Measurements from ENCODE around the gene SAMD11. TPM values are rescaled to one million over a fixed set of nuclear protein-coding genes. Genes with fewer than 3 reads are reported as not detected.

SAMD11 gene
- total RNA-seq, 1 experiment from 2014 or later, result not detected

DNA sequence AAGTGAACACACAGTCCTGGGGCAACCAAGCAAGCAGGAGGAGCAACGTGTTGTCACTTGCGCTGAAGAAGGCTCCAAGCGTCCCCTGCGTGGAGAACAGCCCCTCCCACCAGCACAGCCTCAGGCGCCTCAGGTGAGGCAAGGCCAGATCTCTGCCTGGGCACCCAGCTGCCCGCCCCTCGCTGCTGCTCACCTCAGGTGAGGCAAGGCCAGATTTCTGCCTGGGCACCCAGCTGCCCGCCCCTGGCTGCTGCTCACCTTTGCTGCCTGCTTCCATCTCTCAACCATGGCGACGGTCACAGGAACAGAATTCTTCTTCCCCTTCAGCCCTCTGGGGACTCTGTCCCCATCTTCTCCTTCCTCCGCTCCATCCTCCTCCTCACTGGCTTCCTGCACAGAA lies 32.9 kb downstream of the SAMD11 start:
- no peak overlapping the region for H3K4me3 ChIP-seq (ENCODE audit: low read length)
- H3K4me2 ChIP-seq (ENCODE audit: low read depth, low read length, poor library complexity, severe bottlenecking), result no peak overlapping the region
- H3K27me3 ChIP-seq (ENCODE audit: low read length), result no peaks in the 10 kb centered on the region
- H3K9me3 ChIP-seq (ENCODE audit: low read length), result no peaks in the 10 kb centered on the region
- peaks cover 14% of the 10 kb centered on the region for H3K4me1 ChIP-seq (ENCODE audit: low read length)
- H2AFZ ChIP-seq (ENCODE audit: low read length), result no peak overlapping the region
- no peak overlapping the region for H3K27ac ChIP-seq (ENCODE audit: low read length)
- no peak for DNase-seq
- H3K36me3 ChIP-seq (ENCODE audit: insufficient read depth, low read length), result peaks cover 5% of the 10 kb centered on the region; the same call in 1 of the 2 replicates
- peaks cover 29% of the 10 kb centered on the region for H4K20me1 ChIP-seq (ENCODE audit: insufficient read depth, low read depth, low read length)
- no peaks in the 10 kb centered on the region for H3K9me2 ChIP-seq (replicated peaks; ENCODE audit: insufficient read depth, low read length)
- peaks cover 23% of the 10 kb centered on the region for H3K79me2 ChIP-seq (ENCODE audit: low read length)
- H3K9ac ChIP-seq (ENCODE audit: low read length), result no peak overlapping the region

DNA sequence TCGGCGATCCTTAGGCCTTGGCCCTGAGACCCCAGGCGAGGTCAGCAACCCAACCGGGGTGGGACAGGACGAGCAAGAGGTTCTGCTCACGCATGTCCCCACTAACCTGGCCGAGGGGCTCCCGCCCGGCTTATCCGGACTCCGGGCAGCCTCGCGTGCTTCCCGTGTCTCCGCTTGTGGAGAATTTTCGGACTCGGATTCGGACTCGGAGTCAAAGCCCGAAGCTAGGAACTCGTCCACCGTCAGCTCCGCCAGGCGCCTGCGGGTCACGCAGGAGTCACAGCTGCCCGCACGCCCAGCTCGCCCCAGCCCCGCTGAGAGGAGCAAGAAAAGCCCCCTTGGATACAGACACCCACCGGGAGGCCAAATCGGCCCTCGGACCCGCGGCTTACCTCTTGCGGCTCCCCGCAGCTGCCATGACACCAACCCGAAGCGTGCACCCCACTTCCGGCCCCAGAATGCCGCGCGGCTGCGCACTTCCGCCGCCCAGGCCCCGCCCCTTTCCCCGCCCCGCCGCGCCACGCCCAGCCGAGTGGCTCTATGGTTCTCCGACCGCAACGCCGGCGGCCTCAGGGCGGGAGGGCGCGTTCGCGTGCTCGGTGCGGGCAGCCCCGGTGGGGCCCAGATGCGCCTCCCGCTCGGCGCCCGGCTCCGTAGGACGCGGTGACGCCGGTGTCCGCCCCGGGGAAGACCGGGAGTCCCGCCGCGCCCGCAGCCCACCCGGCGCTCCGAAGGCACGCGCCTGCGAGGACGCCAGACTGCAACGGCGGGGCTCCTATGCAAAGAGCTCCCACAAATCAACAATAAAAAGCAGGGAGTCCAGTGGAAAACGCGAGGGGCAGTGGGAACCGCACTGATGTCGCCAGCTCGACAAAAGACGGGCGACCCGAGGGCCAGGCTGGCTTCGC lies 35.4 kb downstream of the SAMD11 start, which contains the start of gene NOC2L:
Gene NOC2L (minus strand): TSS at position 434 of the 908 bp plus-strand sequence. CDS start 16 bp downstream, at position 418.
- no peak within 1 kb of the TSS; the same call in 1 of the 2 replicates for H3K27ac ChIP-seq (ENCODE audit: low read length)
- peak within 1 kb of the TSS; percentile 100 for H3K4me3 ChIP-seq (ENCODE audit: low read length)
- H2AFZ ChIP-seq (ENCODE audit: low read length), result peak within 1 kb of the TSS; percentile 84
- peaks cover 29% of the 10 kb centered on the region for H4K20me1 ChIP-seq (ENCODE audit: insufficient read depth, low read depth, low read length)
- peak within 1 kb of the TSS; percentile 86 for H3K4me2 ChIP-seq (ENCODE audit: low read depth, low read length, poor library complexity, severe bottlenecking)
- H3K9me3 ChIP-seq (ENCODE audit: low read length), result no peaks in the 10 kb centered on the region
- no peaks in the 10 kb centered on the region for H3K27me3 ChIP-seq (ENCODE audit: low read length)
- peaks cover 23% of the 10 kb centered on the region for H3K79me2 ChIP-seq (ENCODE audit: low read length)
- H3K4me1 ChIP-seq (ENCODE audit: low read length), result peaks cover 14% of the 10 kb centered on the region
- no peaks in the 10 kb centered on the region for H3K9me2 ChIP-seq (replicated peaks; ENCODE audit: insufficient read depth, low read length)
- peak; percentile 97 for DNase-seq
- no peaks in the 10 kb centered on the region for H3K36me3 ChIP-seq (ENCODE audit: insufficient read depth, low read length)
- H3K9ac ChIP-seq (ENCODE audit: low read length), result peak within 1 kb of the TSS; percentile 99

DNA sequence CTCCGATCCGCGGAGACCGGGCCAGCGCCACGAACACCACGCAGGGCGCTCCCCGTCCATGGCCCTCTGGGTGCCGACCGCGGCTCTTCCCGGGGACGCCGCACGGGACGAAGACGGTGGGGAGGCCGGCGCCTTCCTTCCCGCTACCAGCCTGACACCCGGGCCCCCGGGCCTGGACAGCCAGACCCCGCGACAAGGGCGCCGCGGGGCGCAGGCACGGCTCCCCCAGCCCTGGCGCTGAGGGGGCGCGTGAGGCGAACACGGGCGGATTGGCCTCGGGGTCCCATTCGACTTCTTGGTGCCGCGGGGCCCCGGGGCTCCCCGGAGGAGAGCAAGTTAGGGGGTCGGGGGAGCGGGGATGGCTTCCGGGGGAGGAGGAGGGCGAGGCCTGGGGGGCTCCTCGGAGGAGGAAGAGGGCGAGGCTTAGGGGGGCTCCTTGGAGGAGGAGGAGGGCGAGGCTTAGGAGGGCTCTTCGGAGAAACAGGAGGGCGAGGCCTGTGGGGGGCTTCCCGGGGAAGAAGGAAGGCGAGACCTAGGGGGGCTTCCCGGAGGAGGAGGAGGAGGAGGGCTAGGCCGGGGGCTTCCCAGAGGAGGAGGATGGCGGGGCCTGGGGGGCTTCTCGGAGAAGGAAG lies 36.1 kb downstream of the SAMD11 start:
- no peak for DNase-seq
- H3K4me3 ChIP-seq (ENCODE audit: low read length), result peak overlapping the region; percentile 72
- H3K36me3 ChIP-seq (ENCODE audit: insufficient read depth, low read length), result no peaks in the 10 kb centered on the region
- no peaks in the 10 kb centered on the region for H3K27me3 ChIP-seq (ENCODE audit: low read length)
- peaks cover 23% of the 10 kb centered on the region for H3K79me2 ChIP-seq (ENCODE audit: low read length)
- peak overlapping the region; percentile 67 for H3K4me2 ChIP-seq (ENCODE audit: low read depth, low read length, poor library complexity, severe bottlenecking)
- H3K9me3 ChIP-seq (ENCODE audit: low read length), result no peaks in the 10 kb centered on the region
- H3K27ac ChIP-seq (ENCODE audit: low read length), result no peak overlapping the region
- no peaks in the 10 kb centered on the region for H3K9me2 ChIP-seq (replicated peaks; ENCODE audit: insufficient read depth, low read length)
- H3K9ac ChIP-seq (ENCODE audit: low read length), result peak overlapping the region; percentile 75
- peaks cover 14% of the 10 kb centered on the region for H3K4me1 ChIP-seq (ENCODE audit: low read length)
- H2AFZ ChIP-seq (ENCODE audit: low read length), result no peak overlapping the region
- peaks cover 24% of the 10 kb centered on the region for H4K20me1 ChIP-seq (ENCODE audit: insufficient read depth, low read depth, low read length)

DNA sequence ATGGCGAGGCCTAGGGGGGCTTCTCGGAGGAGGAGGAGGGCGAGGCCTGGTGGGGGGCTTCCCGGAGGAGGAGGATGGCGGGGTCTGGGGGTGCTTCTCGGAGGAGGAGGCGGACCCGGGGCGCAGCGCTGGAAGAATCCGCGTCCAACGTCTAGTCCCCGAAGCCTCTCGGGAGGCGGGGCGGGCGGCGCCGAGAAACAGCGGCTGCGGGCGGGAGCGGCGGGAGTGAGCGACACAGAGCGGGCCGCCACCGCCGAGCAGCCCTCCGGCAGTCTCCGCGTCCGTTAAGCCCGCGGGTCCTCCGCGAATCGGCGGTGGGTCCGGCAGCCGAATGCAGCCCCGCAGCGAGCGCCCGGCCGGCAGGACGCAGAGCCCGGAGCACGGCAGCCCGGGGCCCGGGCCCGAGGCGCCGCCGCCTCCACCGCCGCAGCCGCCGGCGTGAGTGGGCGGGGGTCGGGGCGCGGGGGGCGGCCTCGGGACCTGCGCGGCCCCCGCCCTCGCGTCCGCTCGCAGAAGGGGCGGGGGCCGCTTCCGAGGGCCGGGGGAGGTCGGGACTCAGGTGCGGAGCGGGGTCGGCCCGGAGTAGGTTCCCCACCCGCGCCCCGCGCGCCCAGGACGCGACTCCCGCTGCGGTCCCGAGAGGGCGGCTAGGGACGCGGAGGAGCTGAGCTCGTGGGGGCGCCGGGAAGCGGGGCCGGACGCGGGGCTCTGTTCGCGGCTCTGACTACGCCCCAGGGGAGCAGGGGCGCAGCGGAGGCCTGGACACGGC lies 36.8 kb downstream of the SAMD11 start, which contains the start of gene KLHL17:
Gene KLHL17 (plus strand): TSS at position 222 of the 769 bp plus-strand sequence. CDS start 110 bp downstream, at position 332.
- Histone ChIP-seq H3K9ac (ENCODE audit: low read length) (peak within 1 kb of the TSS; percentile 75), H3K9me3 (ENCODE audit: low read length) (no peaks in the 10 kb centered on the region), H3K9me2 (replicated peaks; ENCODE audit: insufficient read depth, low read length) (no peaks in the 10 kb centered on the region), H3K27me3 (ENCODE audit: low read length) (no peaks in the 10 kb centered on the region), H2AFZ (ENCODE audit: low read length) (no peak within 1 kb of the TSS), H3K27ac (ENCODE audit: low read length) (no peak within 1 kb of the TSS), H3K36me3 (ENCODE audit: insufficient read depth, low read length) (no peaks in the 10 kb centered on the region), H3K4me2 (ENCODE audit: low read depth, low read length, poor library complexity, severe bottlenecking) (peak within 1 kb of the TSS; percentile 67), H4K20me1 (ENCODE audit: insufficient read depth, low read depth, low read length) (peaks cover 20% of the 10 kb centered on the region), H3K4me3 (ENCODE audit: low read length) (peak within 1 kb of the TSS; percentile 72), H3K79me2 (ENCODE audit: low read length) (peaks cover 23% of the 10 kb centered on the region), H3K4me1 (ENCODE audit: low read length) (peaks cover 14% of the 10 kb centered on the region)
- peak; percentile 91 for DNase-seq

DNA sequence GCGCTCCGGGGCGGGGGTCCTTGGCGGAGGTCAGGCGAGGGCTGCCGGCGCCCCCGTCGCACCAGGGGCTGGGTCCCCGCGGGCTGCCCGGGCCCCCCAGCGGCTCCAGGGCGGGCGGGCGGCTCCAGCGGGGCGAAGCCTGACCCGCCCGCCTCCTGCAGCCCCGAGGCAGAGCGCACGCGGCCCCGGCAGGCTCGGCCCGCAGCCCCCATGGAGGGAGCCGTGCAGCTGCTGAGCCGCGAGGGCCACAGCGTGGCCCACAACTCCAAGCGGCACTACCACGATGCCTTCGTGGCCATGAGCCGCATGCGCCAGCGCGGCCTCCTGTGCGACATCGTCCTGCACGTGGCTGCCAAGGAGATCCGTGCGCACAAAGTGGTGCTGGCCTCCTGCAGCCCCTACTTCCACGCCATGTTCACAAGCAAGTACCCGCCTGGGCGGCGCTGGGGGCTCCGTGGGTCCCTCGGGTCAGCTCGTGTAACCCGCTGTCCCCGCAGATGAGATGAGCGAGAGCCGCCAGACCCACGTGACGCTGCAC lies 37.5 kb downstream of the SAMD11 start:
- peak overlapping the region; percentile 72 for H3K4me3 ChIP-seq (ENCODE audit: low read length)
- H3K27ac ChIP-seq (ENCODE audit: low read length), result no peak overlapping the region
- peaks cover 23% of the 10 kb centered on the region for H3K79me2 ChIP-seq (ENCODE audit: low read length)
- H2AFZ ChIP-seq (ENCODE audit: low read length), result no peak overlapping the region
- H3K36me3 ChIP-seq (ENCODE audit: insufficient read depth, low read length), result no peaks in the 10 kb centered on the region
- H4K20me1 ChIP-seq (ENCODE audit: insufficient read depth, low read depth, low read length), result peaks cover 19% of the 10 kb centered on the region
- peak overlapping the region; percentile 75 for H3K9ac ChIP-seq (ENCODE audit: low read length)
- H3K27me3 ChIP-seq (ENCODE audit: low read length), result no peaks in the 10 kb centered on the region
- H3K4me2 ChIP-seq (ENCODE audit: low read depth, low read length, poor library complexity, severe bottlenecking), result peak overlapping the region; percentile 67
- no peaks in the 10 kb centered on the region for H3K9me2 ChIP-seq (replicated peaks; ENCODE audit: insufficient read depth, low read length)
- no peaks in the 10 kb centered on the region for H3K9me3 ChIP-seq (ENCODE audit: low read length)
- H3K4me1 ChIP-seq (ENCODE audit: low read length), result peaks cover 17% of the 10 kb centered on the region
- DNase-seq, result no peak

DNA sequence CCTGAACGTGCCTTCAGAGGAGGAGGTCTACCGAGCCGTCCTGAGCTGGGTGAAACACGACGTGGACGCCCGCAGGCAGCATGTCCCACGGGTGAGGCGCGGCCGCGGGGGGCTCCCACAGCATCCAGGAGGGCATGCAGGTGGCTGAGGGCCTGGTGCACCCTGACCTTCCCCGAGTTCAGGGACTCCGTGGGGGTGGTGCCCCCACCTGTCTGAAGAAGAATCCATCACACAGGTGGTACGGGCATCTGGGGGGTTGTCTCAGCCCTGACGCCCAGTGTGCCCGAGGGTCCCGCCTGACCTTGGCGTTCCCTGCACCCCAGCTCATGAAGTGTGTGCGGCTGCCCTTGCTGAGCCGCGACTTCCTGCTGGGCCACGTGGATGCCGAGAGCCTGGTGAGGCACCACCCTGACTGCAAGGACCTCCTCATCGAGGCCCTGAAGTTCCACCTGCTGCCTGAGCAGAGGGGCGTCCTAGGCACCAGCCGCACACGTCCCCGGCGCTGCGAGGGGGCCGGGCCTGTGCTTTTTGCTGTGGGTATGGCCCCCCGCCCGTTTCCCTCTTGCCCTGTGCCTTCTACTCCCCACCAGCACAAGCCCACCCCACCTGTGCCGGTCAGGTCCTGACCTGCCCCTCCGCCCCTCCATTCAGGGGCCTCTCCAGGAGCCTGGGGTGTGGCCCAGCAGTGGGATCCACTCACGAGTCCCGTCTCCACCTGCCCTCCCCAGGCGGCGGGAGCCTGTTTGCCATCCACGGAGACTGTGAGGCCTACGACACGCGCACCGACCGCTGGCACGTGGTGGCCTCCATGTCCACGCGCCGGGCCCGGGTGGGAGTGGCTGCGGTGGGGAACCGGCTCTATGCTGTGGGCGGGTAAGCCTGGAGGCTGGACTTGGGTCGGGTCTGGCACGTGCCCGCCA lies 38.9 kb downstream of the SAMD11 start:
- H3K79me2 ChIP-seq (ENCODE audit: low read length), result peaks cover 14% of the 10 kb centered on the region
- H3K4me2 ChIP-seq (ENCODE audit: low read depth, low read length, poor library complexity, severe bottlenecking), result no peak overlapping the region
- H3K4me1 ChIP-seq (ENCODE audit: low read length), result peaks cover 22% of the 10 kb centered on the region
- no peaks in the 10 kb centered on the region for H3K36me3 ChIP-seq (ENCODE audit: insufficient read depth, low read length)
- no peak for DNase-seq
- peaks cover 10% of the 10 kb centered on the region for H4K20me1 ChIP-seq (ENCODE audit: insufficient read depth, low read depth, low read length)
- H3K4me3 ChIP-seq (ENCODE audit: low read length), result no peak overlapping the region
- no peaks in the 10 kb centered on the region for H3K27me3 ChIP-seq (ENCODE audit: low read length)
- H3K9me2 ChIP-seq (replicated peaks; ENCODE audit: insufficient read depth, low read length), result no peaks in the 10 kb centered on the region
- H3K27ac ChIP-seq (ENCODE audit: low read length), result no peak overlapping the region
- H2AFZ ChIP-seq (ENCODE audit: low read length), result no peak overlapping the region
- H3K9ac ChIP-seq (ENCODE audit: low read length), result no peak overlapping the region
- H3K9me3 ChIP-seq (ENCODE audit: low read length), result no peaks in the 10 kb centered on the region

DNA sequence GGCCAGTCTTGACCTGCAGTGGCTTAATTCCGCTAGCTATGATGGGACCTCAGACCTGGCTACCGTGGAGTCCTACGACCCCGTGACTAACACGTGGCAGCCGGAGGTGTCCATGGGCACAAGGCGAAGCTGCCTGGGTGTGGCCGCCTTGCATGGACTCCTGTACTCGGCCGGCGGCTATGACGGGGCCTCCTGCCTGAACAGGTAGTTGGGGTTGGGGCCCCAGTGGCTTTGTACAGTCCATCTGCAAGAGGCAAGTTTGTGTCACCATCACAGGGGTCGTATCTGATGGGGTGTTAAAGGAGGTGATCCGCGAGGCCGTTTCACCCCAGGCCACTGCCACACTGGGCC lies 39.6 kb downstream of the SAMD11 start:
- H3K27ac ChIP-seq (ENCODE audit: low read length), result no peak overlapping the region
- H3K4me2 ChIP-seq (ENCODE audit: low read depth, low read length, poor library complexity, severe bottlenecking), result no peak overlapping the region
- H3K79me2 ChIP-seq (ENCODE audit: low read length), result peaks cover 8% of the 10 kb centered on the region
- no peak for DNase-seq
- H3K4me1 ChIP-seq (ENCODE audit: low read length), result peaks cover 17% of the 10 kb centered on the region
- no peak overlapping the region for H3K4me3 ChIP-seq (ENCODE audit: low read length)
- no peaks in the 10 kb centered on the region for H3K9me2 ChIP-seq (replicated peaks; ENCODE audit: insufficient read depth, low read length)
- H3K36me3 ChIP-seq (ENCODE audit: insufficient read depth, low read length), result no peaks in the 10 kb centered on the region
- H3K9me3 ChIP-seq (ENCODE audit: low read length), result no peaks in the 10 kb centered on the region
- H4K20me1 ChIP-seq (ENCODE audit: insufficient read depth, low read depth, low read length), result peaks cover 7% of the 10 kb centered on the region
- no peak overlapping the region for H2AFZ ChIP-seq (ENCODE audit: low read length)
- no peak overlapping the region for H3K9ac ChIP-seq (ENCODE audit: low read length)
- H3K27me3 ChIP-seq (ENCODE audit: low read length), result no peaks in the 10 kb centered on the region

Measured in Karpas-422 (cell line).